ENCODE results near the gene TMX1.

- no peak for TF ChIP-seq ZNF623 (tag by site-specific recombination; IDR thresholded peaks at IDR 0.05)
- no peak for TF ChIP-seq ZNF677 (tag by site-specific recombination; IDR thresholded peaks at IDR 0.05)
- TF ChIP-seq, protein P1, sequence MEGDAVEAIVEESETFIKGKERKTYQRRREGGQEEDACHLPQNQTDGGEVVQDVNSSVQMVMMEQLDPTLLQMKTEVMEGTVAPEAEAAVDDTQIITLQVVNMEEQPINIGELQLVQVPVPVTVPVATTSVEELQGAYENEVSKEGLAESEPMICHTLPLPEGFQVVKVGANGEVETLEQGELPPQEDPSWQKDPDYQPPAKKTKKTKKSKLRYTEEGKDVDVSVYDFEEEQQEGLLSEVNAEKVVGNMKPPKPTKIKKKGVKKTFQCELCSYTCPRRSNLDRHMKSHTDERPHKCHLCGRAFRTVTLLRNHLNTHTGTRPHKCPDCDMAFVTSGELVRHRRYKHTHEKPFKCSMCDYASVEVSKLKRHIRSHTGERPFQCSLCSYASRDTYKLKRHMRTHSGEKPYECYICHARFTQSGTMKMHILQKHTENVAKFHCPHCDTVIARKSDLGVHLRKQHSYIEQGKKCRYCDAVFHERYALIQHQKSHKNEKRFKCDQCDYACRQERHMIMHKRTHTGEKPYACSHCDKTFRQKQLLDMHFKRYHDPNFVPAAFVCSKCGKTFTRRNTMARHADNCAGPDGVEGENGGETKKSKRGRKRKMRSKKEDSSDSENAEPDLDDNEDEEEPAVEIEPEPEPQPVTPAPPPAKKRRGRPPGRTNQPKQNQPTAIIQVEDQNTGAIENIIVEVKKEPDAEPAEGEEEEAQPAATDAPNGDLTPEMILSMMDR (tag by site-specific recombination; IDR thresholded peaks at IDR 0.05), result no peak
- no peak for TF ChIP-seq ZNF654 (tag by site-specific recombination; IDR thresholded peaks at IDR 0.05; ENCODE audit: low read depth)
- TF ChIP-seq BCL11A (tag by site-specific recombination; IDR thresholded peaks at IDR 0.05; ENCODE audit: low read depth), result no peak
- TF ChIP-seq ZBTB21 (tag by site-specific recombination; IDR thresholded peaks at IDR 0.05), result no peak
Measured at GRCh38 chr14:51240804-51241380, 845 bp downstream of the TMX1 start.

Data from HEK293 (cell line).